HFF-Myc (cell line): ENCODE measurements around the gene MISP.

Experiments used
- DNase-seq: peaks from one replicate; pipeline ENCODE4 v3.0.0-alpha.2; 2011; ENCODE audit warnings: low read depth; ENCODE audit errors: extremely low read depth
- H3K4me3 ChIP-seq: replicated peaks from 2 replicates; pipeline ENCODE4 v1.5.1; 2011; ENCODE audit warnings: low read depth, mild to moderate bottlenecking, control low read depth, low read length
- CTCF ChIP-seq: IDR thresholded peaks from 2 replicates; pipeline ENCODE4 v1.5.1; 2012; ENCODE audit warnings: mild to moderate bottlenecking, low read depth, low read length, control low read depth; ENCODE audit errors: missing control alignments

The MISP gene

DNA sequence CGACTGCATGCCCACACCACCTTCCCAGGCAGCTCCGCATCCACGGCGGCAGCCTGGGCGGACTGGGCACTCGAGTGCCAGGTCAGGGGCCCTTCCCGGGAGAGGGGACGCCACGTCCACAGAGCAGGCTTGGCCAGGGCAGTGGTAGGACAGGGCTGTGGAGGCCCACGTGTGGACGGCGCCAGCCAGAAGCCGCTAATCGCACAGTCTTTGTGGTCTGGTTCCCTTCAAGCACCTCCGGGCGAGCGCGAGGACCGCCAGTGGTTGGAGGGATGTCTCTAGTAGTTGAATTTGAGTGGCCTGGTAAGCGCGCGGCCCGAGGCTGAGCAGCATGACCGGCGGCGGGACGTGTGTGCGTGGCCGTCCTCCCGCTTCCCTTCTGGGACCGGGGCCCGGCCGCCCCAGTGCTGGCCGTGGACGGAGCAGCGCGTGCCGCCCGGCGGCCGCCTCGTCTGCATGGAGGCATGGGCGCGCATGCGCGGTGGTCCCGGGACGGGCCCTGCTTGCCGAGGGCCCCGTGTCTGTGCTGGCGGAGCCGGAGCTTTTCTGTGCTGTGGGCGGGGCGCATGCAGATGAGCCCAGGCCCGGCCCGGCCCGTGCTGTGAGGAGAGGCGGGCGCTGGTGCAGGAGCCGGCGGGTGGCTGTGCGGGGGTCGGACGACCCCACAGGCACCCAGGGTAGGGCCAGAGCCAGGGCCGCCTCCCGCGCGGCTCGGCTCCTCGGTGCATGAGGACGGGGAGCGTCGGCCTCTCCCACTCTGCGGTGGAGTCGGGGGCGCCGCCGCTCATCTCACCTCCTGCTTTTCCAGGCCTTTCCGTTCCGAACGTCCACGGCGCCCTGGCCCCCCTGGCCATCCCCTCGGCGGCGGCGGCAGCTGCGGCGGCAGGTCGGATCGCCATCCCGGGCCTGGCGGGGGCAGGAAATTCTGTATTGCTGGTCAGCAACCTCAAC is 55.0 kb downstream of the MISP start:
- no peak overlapping the region for H3K4me3 ChIP-seq
- TF ChIP-seq CTCF = no peak
- no peak for DNase-seq

GRCh38 chr19:806815-807421 is 56.0 kb downstream of the MISP start:
- TF ChIP-seq CTCF = no peak
- H3K4me3 ChIP-seq = no peak overlapping the region
- no peak for DNase-seq

GRCh38 chr19:807627-808422 is 56.9 kb downstream of the MISP start:
- DNase-seq = no peak
- no peak for TF ChIP-seq CTCF
- no peak overlapping the region for H3K4me3 ChIP-seq

- no peak overlapping the region for H3K4me3 ChIP-seq
- DNase-seq = no peak
- no peak for TF ChIP-seq CTCF
Observed at GRCh38 chr19:808423-808775, 57.5 kb downstream of the MISP start.

GRCh38 chr19:810077-810855 is 59.4 kb downstream of the MISP start:
- TF ChIP-seq CTCF = no peak
- H3K4me3 ChIP-seq = no peak overlapping the region
- no peak for DNase-seq

DNA sequence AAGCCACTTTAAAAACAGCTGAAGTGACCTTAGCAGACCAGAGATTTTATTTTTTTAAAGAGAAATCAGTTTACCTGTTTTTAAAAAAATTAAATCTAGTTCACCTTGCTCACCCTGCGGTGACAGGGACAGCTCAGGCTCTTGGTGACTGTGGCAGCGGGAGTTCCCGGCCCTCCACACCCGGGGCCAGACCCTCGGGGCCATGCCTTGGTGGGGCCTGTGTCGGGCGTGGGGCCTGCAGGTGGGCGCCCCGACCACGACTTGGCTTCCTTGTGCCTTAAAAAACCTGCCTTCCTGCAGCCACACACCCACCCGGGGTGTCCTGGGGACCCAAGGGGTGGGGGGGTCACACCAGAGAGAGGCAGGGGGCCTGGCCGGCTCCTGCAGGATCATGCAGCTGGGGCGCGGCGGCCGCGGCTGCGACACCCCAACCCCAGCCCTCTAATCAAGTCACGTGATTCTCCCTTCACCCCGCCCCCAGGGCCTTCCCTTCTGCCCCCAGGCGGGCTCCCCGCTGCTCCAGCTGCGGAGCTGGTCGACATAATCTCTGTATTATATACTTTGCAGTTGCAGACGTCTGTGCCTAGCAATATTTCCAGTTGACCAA is 60.1 kb downstream of the MISP start:
- no peak overlapping the region for H3K4me3 ChIP-seq
- no peak for DNase-seq
- TF ChIP-seq CTCF = no peak
